ENCODE results near the gene C1QTNF3. TPM values are rescaled to one million over a fixed set of nuclear protein-coding genes. Genes with fewer than 3 reads are reported as not detected.

Gene C1QTNF3
- total and polyA plus RNA-seq, 7 donors, result 0.46 to 32.8 (median 13.3) TPM

DNA sequence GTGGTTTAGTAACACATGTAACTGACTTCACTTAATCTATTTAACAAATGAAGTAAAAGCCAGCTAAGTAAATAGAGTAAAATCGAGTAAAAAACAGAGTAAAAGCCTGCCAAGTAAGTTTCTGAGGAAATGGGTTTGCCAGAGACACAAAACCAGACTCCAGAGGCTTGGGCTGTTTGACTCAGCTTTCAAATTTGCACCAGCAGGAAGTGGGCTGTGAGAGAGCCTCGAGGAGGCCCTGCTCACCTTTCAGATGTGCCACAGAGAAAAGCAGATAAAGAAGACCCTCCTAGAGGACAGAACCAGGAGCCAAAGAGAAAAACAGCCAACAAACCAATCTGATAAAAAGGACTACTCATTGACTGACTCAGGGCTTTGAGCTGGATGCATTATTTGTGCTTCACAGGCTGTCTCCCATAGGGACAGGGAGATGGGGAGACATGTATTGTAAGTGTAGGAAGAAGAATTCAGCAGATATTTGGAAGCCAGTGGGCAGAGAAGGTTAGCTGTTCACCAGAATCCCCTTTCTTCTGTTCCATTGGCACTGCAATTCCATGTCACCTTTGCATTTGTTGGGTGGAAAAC lies 20.8 kb downstream of the C1QTNF3 start:
- Histone ChIP-seq H3K36me3 (peaks cover 0 to 8% (median 0%) of the 10 kb centered on the region in 4 donors), H3K4me1 (peaks cover 0 to 1% (median 0%) of the 10 kb centered on the region in 4 donors), H3K4me3 (no peak overlapping the region), H3K27me3 (no peaks in the 10 kb centered on the region), H3K27ac (no peak overlapping the region), H3K9me3 (no peaks in the 10 kb centered on the region)
- TF ChIP-seq EP300 (IDR thresholded peaks at IDR 0.05) (no peak), POLR2AphosphoS5 (IDR thresholded peaks at IDR 0.05) (no peak), POLR2A (IDR thresholded peaks at IDR 0.05) (no peak)
- TF ChIP-seq, protein P1, sequence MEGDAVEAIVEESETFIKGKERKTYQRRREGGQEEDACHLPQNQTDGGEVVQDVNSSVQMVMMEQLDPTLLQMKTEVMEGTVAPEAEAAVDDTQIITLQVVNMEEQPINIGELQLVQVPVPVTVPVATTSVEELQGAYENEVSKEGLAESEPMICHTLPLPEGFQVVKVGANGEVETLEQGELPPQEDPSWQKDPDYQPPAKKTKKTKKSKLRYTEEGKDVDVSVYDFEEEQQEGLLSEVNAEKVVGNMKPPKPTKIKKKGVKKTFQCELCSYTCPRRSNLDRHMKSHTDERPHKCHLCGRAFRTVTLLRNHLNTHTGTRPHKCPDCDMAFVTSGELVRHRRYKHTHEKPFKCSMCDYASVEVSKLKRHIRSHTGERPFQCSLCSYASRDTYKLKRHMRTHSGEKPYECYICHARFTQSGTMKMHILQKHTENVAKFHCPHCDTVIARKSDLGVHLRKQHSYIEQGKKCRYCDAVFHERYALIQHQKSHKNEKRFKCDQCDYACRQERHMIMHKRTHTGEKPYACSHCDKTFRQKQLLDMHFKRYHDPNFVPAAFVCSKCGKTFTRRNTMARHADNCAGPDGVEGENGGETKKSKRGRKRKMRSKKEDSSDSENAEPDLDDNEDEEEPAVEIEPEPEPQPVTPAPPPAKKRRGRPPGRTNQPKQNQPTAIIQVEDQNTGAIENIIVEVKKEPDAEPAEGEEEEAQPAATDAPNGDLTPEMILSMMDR (IDR thresholded peaks at IDR 0.05), result no peak
- 10 to 22% methylated on average over 2 of the region's 2 CpGs for WGBS, 2 donors
- DNase-seq, result no peak
- intact Hi-C loops (cut with DNase I), result no loop called here

DNA sequence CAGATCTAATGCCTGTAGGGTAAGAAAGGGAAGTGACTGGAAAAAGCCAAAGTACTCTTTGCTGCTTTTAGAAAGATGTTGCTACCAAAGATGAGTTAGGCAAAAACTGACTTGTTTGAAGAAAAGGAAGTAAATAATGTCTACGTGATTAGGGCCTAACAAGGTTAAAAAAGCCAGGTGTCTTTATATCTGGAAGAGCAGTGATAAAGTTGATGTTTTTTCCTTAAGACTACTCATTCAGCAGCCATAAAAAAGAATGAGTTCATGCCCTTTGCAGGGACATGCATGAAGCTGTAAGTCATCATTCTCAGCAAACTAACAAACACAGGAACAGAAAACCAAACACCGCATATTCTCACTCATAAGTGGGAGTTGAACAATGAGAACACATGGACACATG lies 21.7 kb downstream of the C1QTNF3 start:
- intact Hi-C loops (cut with DNase I), result no loop called here
- no peak overlapping the region for H3K4me3 ChIP-seq
- H3K36me3 ChIP-seq, result peaks cover 0 to 8% (median 0%) of the 10 kb centered on the region in 4 donors
- peaks cover 0 to 10% (median 6%) of the 10 kb centered on the region in 4 donors for H3K4me1 ChIP-seq
- no peak overlapping the region for H3K27ac ChIP-seq
- WGBS, 2 donors, result 26 to 63% methylated on average over 2 of the region's 2 CpGs
- no peaks in the 10 kb centered on the region for H3K9me3 ChIP-seq
- TF ChIP-seq POLR2AphosphoS5 (IDR thresholded peaks at IDR 0.05) (no peak), POLR2A (IDR thresholded peaks at IDR 0.05) (no peak), EP300 (IDR thresholded peaks at IDR 0.05) (no peak)
- TF ChIP-seq, protein P1 (IDR thresholded peaks at IDR 0.05), result no peak
- no peaks in the 10 kb centered on the region for H3K27me3 ChIP-seq
- DNase-seq, result no peak

DNA sequence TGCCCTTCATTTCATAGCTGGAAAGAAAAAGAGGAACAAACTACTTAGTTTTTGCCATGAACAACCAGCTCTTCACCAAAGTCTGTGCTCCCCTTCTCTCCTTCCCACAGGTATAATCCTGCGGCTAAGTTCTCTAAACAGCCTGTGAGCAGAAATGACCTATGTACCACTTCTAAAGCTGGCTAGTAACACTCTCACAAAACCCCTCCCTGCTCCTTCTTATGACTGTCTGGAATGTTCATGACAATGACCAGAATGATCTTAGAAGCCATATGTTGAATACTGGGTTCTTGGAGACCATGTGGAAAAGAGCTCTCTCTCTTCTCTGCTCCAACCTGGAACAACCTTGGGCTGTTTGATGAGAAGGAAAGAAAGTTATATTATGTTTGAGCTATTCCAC lies 22.3 kb downstream of the C1QTNF3 start:
- Histone ChIP-seq H3K4me1 (peaks cover 0 to 16% (median 12%) of the 10 kb centered on the region in 4 donors), H3K27me3 (no peaks in the 10 kb centered on the region), H3K36me3 (peaks cover 0 to 8% (median 0%) of the 10 kb centered on the region in 4 donors), H3K9me3 (no peaks in the 10 kb centered on the region), H3K27ac (no peak overlapping the region), H3K4me3 (no peak overlapping the region)
- TF ChIP-seq POLR2AphosphoS5 (IDR thresholded peaks at IDR 0.05) (no peak), EP300 (IDR thresholded peaks at IDR 0.05) (no peak), POLR2A (IDR thresholded peaks at IDR 0.05) (no peak)
- TF ChIP-seq, protein P1 (IDR thresholded peaks at IDR 0.05), result no peak
- DNase-seq, result no peak
- 43 to 78% methylated on average over 1 of the region's 1 CpG for WGBS, 2 donors
- intact Hi-C loops (cut with DNase I), result no loop called here

DNA sequence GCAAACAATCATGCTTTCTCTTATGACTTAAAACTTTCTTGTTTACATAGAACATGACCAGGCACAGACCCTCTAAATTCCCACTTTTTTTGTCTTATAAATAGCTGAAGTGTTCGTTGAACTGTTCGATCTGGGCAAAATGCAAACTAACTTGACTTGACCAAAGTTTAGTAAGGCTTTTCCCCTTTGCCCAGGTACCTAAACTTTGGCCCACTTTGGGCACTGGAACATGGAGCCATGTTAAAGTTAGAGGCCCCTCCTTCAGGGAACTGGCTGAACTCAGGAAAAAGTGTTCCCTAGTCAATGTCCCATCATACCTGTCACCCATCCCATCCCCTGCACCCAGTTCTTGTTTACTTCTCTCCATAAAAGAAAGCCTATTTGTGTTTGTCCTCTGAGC lies 25.8 kb downstream of the C1QTNF3 start:
- no peak for TF ChIP-seq POLR2A (IDR thresholded peaks at IDR 0.05)
- TF ChIP-seq POLR2AphosphoS5 (IDR thresholded peaks at IDR 0.05), result no peak
- TF ChIP-seq EP300 (IDR thresholded peaks at IDR 0.05), result no peak
- TF ChIP-seq, protein P1 (IDR thresholded peaks at IDR 0.05), result no peak
- H3K36me3 ChIP-seq, result peaks cover 0 to 8% (median 0%) of the 10 kb centered on the region in 4 donors
- no peak overlapping the region for H3K27ac ChIP-seq
- H3K27me3 ChIP-seq, result no peaks in the 10 kb centered on the region
- peaks cover 0 to 17% (median 13%) of the 10 kb centered on the region in 4 donors for H3K4me1 ChIP-seq
- DNase-seq, result no peak
- H3K9me3 ChIP-seq, result no peaks in the 10 kb centered on the region
- WGBS, 2 donors, result 88% methylated on average over 2 of the region's 2 CpGs
- H3K4me3 ChIP-seq, result no peak overlapping the region
- intact Hi-C loops (cut with DNase I), result no loop called here

DNA sequence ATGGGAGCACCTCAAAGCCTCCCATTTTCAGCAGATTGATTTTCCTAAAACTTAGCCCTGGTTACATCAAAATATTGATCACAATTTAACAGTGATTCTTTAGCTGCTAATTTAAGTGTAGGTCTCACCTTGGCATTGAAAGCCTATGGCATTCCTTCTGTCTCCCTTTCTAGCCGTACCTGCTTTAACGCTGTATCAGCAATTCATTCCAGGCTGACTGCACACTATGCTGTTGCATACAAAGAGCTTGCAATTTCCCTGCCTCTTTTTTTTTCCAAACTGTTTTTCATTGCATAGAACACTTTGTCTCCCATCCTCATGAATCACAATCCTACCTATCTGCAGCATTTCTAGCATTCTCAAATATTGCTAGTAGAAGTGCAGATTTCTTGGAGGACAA lies 26.3 kb downstream of the C1QTNF3 start:
- WGBS, 2 donors, result 94% methylated on average over 2 of the region's 2 CpGs

More for the DNA sequence above, 26.3 kb downstream of the C1QTNF3 start:
- Histone ChIP-seq H3K27ac (no peak overlapping the region), H3K4me3 (no peak overlapping the region), H3K4me1 (peaks cover 0 to 17% (median 13%) of the 10 kb centered on the region in 4 donors), H3K27me3 (no peaks in the 10 kb centered on the region), H3K9me3 (no peaks in the 10 kb centered on the region), H3K36me3 (peaks cover 0 to 8% (median 0%) of the 10 kb centered on the region in 4 donors)
- TF ChIP-seq POLR2A (IDR thresholded peaks at IDR 0.05) (no peak), EP300 (IDR thresholded peaks at IDR 0.05) (no peak), POLR2AphosphoS5 (IDR thresholded peaks at IDR 0.05) (no peak)
- TF ChIP-seq, protein P1 (IDR thresholded peaks at IDR 0.05), result no peak
- intact Hi-C loops (cut with DNase I), result no loop called here
- no peak for DNase-seq
